ENCODE results near the gene SCUBE1. TPM values are rescaled to one million over a fixed set of nuclear protein-coding genes. Genes with fewer than 3 reads are reported as not detected.

SCUBE1 gene
- not detected in 2 replicates for total RNA-seq (2014; rRNA removed)
- 0.26 TPM for polyA plus RNA-seq (2012)

GRCh38 chr22:43343262-43343669 is at the start of gene SCUBE1:
TSS of gene SCUBE1 (minus strand) at chr22:43343372. CDS start at chr22:43343261, 111 bp downstream.
- DNase-seq (ENCODE audit: low read depth), result no peak

GRCh38 chr22:43392385-43392989 is 49.3 kb upstream of the SCUBE1 start:
- no peak for DNase-seq (ENCODE audit: low read depth)

GRCh38 chr22:43391306-43391705 is 48.1 kb upstream of the SCUBE1 start:
- DNase-seq (ENCODE audit: low read depth), result no peak

GRCh38 chr22:43390872-43391271 is 47.7 kb upstream of the SCUBE1 start:
- no peak for DNase-seq (ENCODE audit: low read depth)

GRCh38 chr22:43390166-43390565 is 47.0 kb upstream of the SCUBE1 start:
- no peak for DNase-seq (ENCODE audit: low read depth)

- no peak for DNase-seq (ENCODE audit: low read depth)
These were observed 46.2 kb upstream of the SCUBE1 start for GRCh38 chr22:43389227-43389836.

- peak; percentile 37 for DNase-seq (ENCODE audit: low read depth)
These were observed 45.3 kb upstream of the SCUBE1 start for GRCh38 chr22:43388420-43388851.

- no peak for DNase-seq (ENCODE audit: low read depth)
These were observed 44.6 kb upstream of the SCUBE1 start for GRCh38 chr22:43387815-43388214.

- peak; percentile 58 for DNase-seq (ENCODE audit: low read depth)
These were observed 42.8 kb upstream of the SCUBE1 start for GRCh38 chr22:43385770-43386641.

GRCh38 chr22:43384863-43385262 is 41.7 kb upstream of the SCUBE1 start:
- no peak for DNase-seq (ENCODE audit: low read depth)

GRCh38 chr22:43381693-43382092 is 38.5 kb upstream of the SCUBE1 start:
- no peak for DNase-seq (ENCODE audit: low read depth)

GRCh38 chr22:43377896-43378704 is 34.9 kb upstream of the SCUBE1 start:
- peak; percentile 12 for DNase-seq (ENCODE audit: low read depth)

- no peak for DNase-seq (ENCODE audit: low read depth)
These were observed 34.4 kb upstream of the SCUBE1 start for GRCh38 chr22:43377548-43377895.

GRCh38 chr22:43376765-43377547 is 33.8 kb upstream of the SCUBE1 start:
- DNase-seq (ENCODE audit: low read depth), result no peak

GRCh38 chr22:43375951-43376455 is 32.8 kb upstream of the SCUBE1 start:
- DNase-seq (ENCODE audit: low read depth), result peak; percentile 18

GRCh38 chr22:43370036-43370435 is 26.9 kb upstream of the SCUBE1 start:
- no peak for DNase-seq (ENCODE audit: low read depth)

GRCh38 chr22:43365715-43366440 is 22.7 kb upstream of the SCUBE1 start:
- no peak for DNase-seq (ENCODE audit: low read depth)

- no peak for DNase-seq (ENCODE audit: low read depth)
These were observed 20.9 kb upstream of the SCUBE1 start for GRCh38 chr22:43364169-43364435.

GRCh38 chr22:43363315-43364168 is 20.4 kb upstream of the SCUBE1 start:
- DNase-seq (ENCODE audit: low read depth), result no peak

Measured in LHCN-M2 (cell line).